HepG2 (cell line): ENCODE data around the gene UBC. TPM values are rescaled to one million over a fixed set of nuclear protein-coding genes. Genes with fewer than 3 reads are reported as not detected.
"Not testable (repeated sequence)": the region's sequence is repeated elsewhere in the genome, so short reads cannot be mapped to it uniquely, and the experiment has no call there.

Source experiments
- ASH2L ChIP-seq: fragments of 300-600, 200-600 bp; sonication (generic); IDR thresholded peaks from 2 replicates; pipeline ENCODE4 v1.7.0; 2017; ENCODE audit warnings: low read depth, mild to moderate bottlenecking, moderate library complexity, mixed read lengths, low read length; ENCODE audit not compliant: insufficient read length
- ATF7 ChIP-seq, 2 experiments: fragments of 450-650 bp in 1 of 2; sonication (generic) in 1 of 2; formaldehyde crosslinking in 1 of 2; IDR thresholded peaks; 2 replicates each; pipeline versions ENCODE4 v1.4.0 to v1.6.1; 2016 to 2020; ENCODE audit warnings: antibody characterized with exemption in 1 of 2, mild to moderate bottlenecking in 1 of 2, missing genetic modification reagents in 1 of 2
- CREM ChIP-seq, 2 experiments: sonication (generic) in 1 of 2; formaldehyde crosslinking in 1 of 2; IDR thresholded peaks; 2 replicates each; pipeline versions ENCODE4 v1.4.0 to v1.6.1; 2016 to 2020; ENCODE audit warnings: antibody characterized with exemption in 1 of 2, mild to moderate bottlenecking in 1 of 2, missing genetic modification reagents in 1 of 2
- DMAP1 ChIP-seq: IDR thresholded peaks from 2 replicates; pipeline ENCODE4 v1.6.1; 2016
- ELF3 ChIP-seq: IDR thresholded peaks from 2 replicates; pipeline ENCODE4 v1.6.1; 2016; ENCODE audit warnings: missing genetic modification reagents, missing compliant biosample characterization
- FOSL2 ChIP-seq: sonication (generic); formaldehyde crosslinking; IDR thresholded peaks from 2 replicates; pipeline ENCODE4 v1.4.0; 2020; ENCODE audit warnings: missing genetic modification reagents
- HDAC1 ChIP-seq: sonication (generic); formaldehyde crosslinking; IDR thresholded peaks from 2 replicates; pipeline ENCODE4 v1.5.1; 2020; ENCODE audit warnings: mild to moderate bottlenecking, missing genetic modification reagents
- IRF2 ChIP-seq: IDR thresholded peaks from 2 replicates; pipeline ENCODE4 v1.6.1; 2018; ENCODE audit warnings: missing genetic modification reagents, missing compliant biosample characterization
- MYC ChIP-seq: sonication (generic); formaldehyde crosslinking; IDR thresholded peaks from 2 replicates; pipeline ENCODE4 v1.9.0; 2021; ENCODE audit warnings: missing genetic modification reagents, borderline replicate concordance
- POLR2AphosphoS5 ChIP-seq: IDR thresholded peaks from 2 replicates; pipeline ENCODE4 v1.6.1; 2012; ENCODE audit warnings: low read depth, low read length
- RARA ChIP-seq: IDR thresholded peaks from 2 replicates; pipeline ENCODE4 v1.6.1; 2016; ENCODE audit warnings: missing genetic modification reagents, missing compliant biosample characterization
- SMC3 ChIP-seq: IDR thresholded peaks from 2 replicates; pipeline ENCODE4 v1.6.1; 2011; ENCODE audit warnings: low read length, improper control_type of control experiment
- SOX5 ChIP-seq: IDR thresholded peaks from 2 replicates; pipeline ENCODE4 v1.6.1; 2016; ENCODE audit warnings: borderline replicate concordance
- SOX6 ChIP-seq, 2 experiments: fragments of 450-650 bp in 1 of 2; sonication (generic) in 1 of 2; formaldehyde crosslinking in 1 of 2; IDR thresholded peaks; 2 replicates each; pipeline versions ENCODE4 v1.4.0 to v1.6.1; 2017 to 2020; ENCODE audit warnings: antibody characterized with exemption in 1 of 2, mild to moderate bottlenecking in 1 of 2, missing genetic modification reagents in 1 of 2
- ZMYM2 ChIP-seq: sonication (generic); formaldehyde crosslinking; IDR thresholded peaks from 2 replicates; pipeline ENCODE4 v1.8.0; 2022; ENCODE audit warnings: mild to moderate bottlenecking, missing genetic modification reagents
- ZNF644 ChIP-seq: IDR thresholded peaks from 2 replicates; pipeline ENCODE4 v1.6.1; 2016; ENCODE audit warnings: low read depth
- polyA plus RNA-seq, 8 experiments: library from polyadenylated mRNA; depleted of rRNA in 3 of 8; stranded (reverse) in 7 of 8; unstranded in 1 of 8; fragments of >200 nt; fragmentation: Illumina TruSeq in 4 of 8; extraction: Trizol in 4 of 8; gene quantifications; 2 replicates each; pipeline versions ENCODE4 v1.2.1 to v1.2.3, GENCODE V29; 2011 to 2016; ENCODE audit warnings: low read depth in 4 of 8, missing spikeins in 1 of 8, mixed read lengths in 1 of 8; ENCODE audit not compliant: insufficient read depth in 1 of 8
- total RNA-seq, 5 experiments: library from RNA; depleted of rRNA; stranded (reverse); fragments of >200 nt; fragmentation: Illumina TruSeq; extraction: Trizol; gene quantifications; 2 replicates each; pipeline ENCODE4 v1.2.3, GENCODE V29; 2016; ENCODE audit warnings: low read depth in 1 of 5
- TF ChIP-seq, protein P1 (sequence below), 2 experiments: sonication (generic) in 1 of 2; formaldehyde crosslinking in 1 of 2; IDR thresholded peaks; 2 replicates each; pipeline versions ENCODE4 v1.4.0 to v1.6.1; 2016 to 2020; ENCODE audit warnings: borderline replicate concordance in 1 of 2, low read depth in 1 of 2, mild to moderate bottlenecking in 1 of 2, missing genetic modification reagents in 1 of 2
- TF ChIP-seq, protein P2 (sequence below): sonication (generic); formaldehyde crosslinking; IDR thresholded peaks from 2 replicates; pipeline ENCODE4 v1.4.0; 2020; ENCODE audit warnings: missing genetic modification reagents
- TF ChIP-seq, protein P3 (sequence below): sonication (generic); formaldehyde crosslinking; IDR thresholded peaks from 2 replicates; pipeline ENCODE4 v1.4.0; 2020; ENCODE audit warnings: missing genetic modification reagents
- TF ChIP-seq, protein P4 (sequence below): sonication (generic); formaldehyde crosslinking; IDR thresholded peaks from 2 replicates; pipeline ENCODE4 v1.8.1; 2023; ENCODE audit warnings: mild to moderate bottlenecking, moderate library complexity, missing genetic modification reagents

Gene UBC
- total and polyA plus RNA-seq, 2 of the 13 experiments (the other 11 are each of a cell fraction or from before 2014, with no cell fraction given): 805 to 1,432 TPM

DNA sequence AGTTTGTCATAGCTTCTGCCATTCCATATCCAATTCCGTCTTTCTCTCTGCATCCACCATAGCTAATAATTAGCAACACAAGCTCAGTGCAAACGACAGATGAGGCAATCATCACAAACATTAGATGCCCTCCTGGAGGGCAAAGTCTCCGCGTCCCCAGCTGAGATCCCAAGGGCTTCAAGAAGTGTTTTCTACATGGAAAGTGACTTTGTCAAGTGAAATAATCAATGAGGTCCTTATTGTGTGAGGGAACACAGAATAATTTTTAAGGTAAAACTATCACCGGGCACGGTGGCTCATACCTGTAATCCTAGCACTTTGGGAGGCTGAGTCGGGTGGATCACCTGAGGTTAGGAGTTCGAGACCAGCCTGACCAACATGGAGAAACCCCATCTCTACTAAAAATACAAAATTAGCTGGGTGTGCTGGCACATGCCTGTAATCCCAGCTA lies 14.1 kb downstream of the UBC start (continued):
- TF ChIP-seq, protein P1, sequence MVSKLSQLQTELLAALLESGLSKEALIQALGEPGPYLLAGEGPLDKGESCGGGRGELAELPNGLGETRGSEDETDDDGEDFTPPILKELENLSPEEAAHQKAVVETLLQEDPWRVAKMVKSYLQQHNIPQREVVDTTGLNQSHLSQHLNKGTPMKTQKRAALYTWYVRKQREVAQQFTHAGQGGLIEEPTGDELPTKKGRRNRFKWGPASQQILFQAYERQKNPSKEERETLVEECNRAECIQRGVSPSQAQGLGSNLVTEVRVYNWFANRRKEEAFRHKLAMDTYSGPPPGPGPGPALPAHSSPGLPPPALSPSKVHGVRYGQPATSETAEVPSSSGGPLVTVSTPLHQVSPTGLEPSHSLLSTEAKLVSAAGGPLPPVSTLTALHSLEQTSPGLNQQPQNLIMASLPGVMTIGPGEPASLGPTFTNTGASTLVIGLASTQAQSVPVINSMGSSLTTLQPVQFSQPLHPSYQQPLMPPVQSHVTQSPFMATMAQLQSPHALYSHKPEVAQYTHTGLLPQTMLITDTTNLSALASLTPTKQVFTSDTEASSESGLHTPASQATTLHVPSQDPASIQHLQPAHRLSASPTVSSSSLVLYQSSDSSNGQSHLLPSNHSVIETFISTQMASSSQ (IDR thresholded peaks at IDR 0.05; ENCODE audit: low read depth): peak; percentile 98
- TF ChIP-seq, protein P1 (CRISPR knock-in tag; IDR thresholded peaks at IDR 0.05; ENCODE audit: borderline replicate concordance): peak; percentile 98
- TF ChIP-seq ZNF644 (CRISPR knock-in tag): peak; percentile 84
- TF ChIP-seq CREM (IDR thresholded peaks at IDR 0.05): peak; percentile 75
- TF ChIP-seq CREM (CRISPR knock-in tag; IDR thresholded peaks at IDR 0.05); ATF7 (CRISPR knock-in tag; IDR thresholded peaks at IDR 0.05); SOX6 (IDR thresholded peaks at IDR 0.05): not testable (repeated sequence)
- TF ChIP-seq ZMYM2: peak; percentile 25; the same call in 1 of the 2 replicates
- peak; percentile 64 for TF ChIP-seq IRF2
- TF ChIP-seq SMC3: peak; percentile 44
- peak; percentile 33 for TF ChIP-seq ASH2L
- TF ChIP-seq POLR2AphosphoS5: peak; percentile 47; the same call in 1 of the 2 replicates
- TF ChIP-seq FOSL2 (CRISPR knock-in tag): peak; percentile 80
- TF ChIP-seq, protein P2, sequence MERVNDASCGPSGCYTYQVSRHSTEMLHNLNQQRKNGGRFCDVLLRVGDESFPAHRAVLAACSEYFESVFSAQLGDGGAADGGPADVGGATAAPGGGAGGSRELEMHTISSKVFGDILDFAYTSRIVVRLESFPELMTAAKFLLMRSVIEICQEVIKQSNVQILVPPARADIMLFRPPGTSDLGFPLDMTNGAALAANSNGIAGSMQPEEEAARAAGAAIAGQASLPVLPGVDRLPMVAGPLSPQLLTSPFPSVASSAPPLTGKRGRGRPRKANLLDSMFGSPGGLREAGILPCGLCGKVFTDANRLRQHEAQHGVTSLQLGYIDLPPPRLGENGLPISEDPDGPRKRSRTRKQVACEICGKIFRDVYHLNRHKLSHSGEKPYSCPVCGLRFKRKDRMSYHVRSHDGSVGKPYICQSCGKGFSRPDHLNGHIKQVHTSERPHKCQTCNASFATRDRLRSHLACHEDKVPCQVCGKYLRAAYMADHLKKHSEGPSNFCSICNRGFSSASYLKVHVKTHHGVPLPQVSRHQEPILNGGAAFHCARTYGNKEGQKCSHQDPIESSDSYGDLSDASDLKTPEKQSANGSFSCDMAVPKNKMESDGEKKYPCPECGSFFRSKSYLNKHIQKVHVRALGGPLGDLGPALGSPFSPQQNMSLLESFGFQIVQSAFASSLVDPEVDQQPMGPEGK (CRISPR knock-in tag): peak; percentile 73
- peak; percentile 18; the same call in 1 of the 2 replicates for TF ChIP-seq MYC (CRISPR knock-in tag)
- peak; percentile 74 for TF ChIP-seq RARA
- 0 out of 2 replicates have a peak, but pooled peaks have one; percentile 62 for TF ChIP-seq DMAP1 (CRISPR knock-in tag)
- TF ChIP-seq ATF7 (IDR thresholded peaks at IDR 0.05): peak; percentile 62
- TF ChIP-seq SOX6 (CRISPR knock-in tag; IDR thresholded peaks at IDR 0.05): peak; percentile 74
- TF ChIP-seq SOX5: peak; percentile 74
- TF ChIP-seq HDAC1 (CRISPR knock-in tag): peak; percentile 83
- TF ChIP-seq ELF3 (CRISPR knock-in tag): peak; percentile 79
- TF ChIP-seq, protein P3, sequence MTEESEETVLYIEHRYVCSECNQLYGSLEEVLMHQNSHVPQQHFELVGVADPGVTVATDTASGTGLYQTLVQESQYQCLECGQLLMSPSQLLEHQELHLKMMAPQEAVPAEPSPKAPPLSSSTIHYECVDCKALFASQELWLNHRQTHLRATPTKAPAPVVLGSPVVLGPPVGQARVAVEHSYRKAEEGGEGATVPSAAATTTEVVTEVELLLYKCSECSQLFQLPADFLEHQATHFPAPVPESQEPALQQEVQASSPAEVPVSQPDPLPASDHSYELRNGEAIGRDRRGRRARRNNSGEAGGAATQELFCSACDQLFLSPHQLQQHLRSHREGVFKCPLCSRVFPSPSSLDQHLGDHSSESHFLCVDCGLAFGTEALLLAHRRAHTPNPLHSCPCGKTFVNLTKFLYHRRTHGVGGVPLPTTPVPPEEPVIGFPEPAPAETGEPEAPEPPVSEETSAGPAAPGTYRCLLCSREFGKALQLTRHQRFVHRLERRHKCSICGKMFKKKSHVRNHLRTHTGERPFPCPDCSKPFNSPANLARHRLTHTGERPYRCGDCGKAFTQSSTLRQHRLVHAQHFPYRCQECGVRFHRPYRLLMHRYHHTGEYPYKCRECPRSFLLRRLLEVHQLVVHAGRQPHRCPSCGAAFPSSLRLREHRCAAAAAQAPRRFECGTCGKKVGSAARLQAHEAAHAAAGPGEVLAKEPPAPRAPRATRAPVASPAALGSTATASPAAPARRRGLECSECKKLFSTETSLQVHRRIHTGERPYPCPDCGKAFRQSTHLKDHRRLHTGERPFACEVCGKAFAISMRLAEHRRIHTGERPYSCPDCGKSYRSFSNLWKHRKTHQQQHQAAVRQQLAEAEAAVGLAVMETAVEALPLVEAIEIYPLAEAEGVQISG (CRISPR knock-in tag): peak; percentile 69; the same call in 1 of the 2 replicates
- TF ChIP-seq, protein P4, sequence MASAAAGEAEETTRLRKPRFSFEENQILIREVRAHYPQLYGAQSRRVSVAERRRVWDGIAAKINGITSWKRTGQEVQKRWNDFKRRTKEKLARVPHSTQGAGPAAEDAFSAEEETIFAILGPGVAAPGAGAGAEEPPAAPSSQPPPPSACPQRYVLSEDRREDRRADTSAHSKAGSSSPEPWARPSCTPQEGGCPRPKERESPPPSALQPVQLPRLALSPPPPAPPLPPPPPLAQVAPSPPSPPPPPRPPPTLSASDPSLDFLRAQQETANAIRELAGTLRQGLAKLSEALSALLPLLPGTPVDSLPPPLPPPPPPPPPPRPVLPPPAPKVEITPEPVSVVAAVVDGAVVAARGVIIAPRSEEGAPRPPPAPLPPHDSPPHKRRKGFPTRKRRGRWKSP (CRISPR knock-in tag): peak; percentile 77; the same call in 1 of the 2 replicates
